ENCODE data around the gene FAT1.
A peak's percentile ranks its signal among the peaks of the same experiment; 100 is the strongest.

FAT1 gene

GRCh38 chr4:186604124-186604807, 119.4 kb downstream of the FAT1 start:
- no peak for DNase-seq

GRCh38 chr4:186602978-186603377, 120.7 kb downstream of the FAT1 start:
- no peak for DNase-seq

- DNase-seq: no peak
Observed at GRCh38 chr4:186599483-186599882, 124.2 kb downstream of the FAT1 start.

GRCh38 chr4:186598686-186599085, 125.0 kb downstream of the FAT1 start:
- no peak for DNase-seq

- no peak for DNase-seq
Observed at GRCh38 chr4:186596850-186597390, 126.7 kb downstream of the FAT1 start.

GRCh38 chr4:186596346-186596745, 127.3 kb downstream of the FAT1 start:
- no peak for DNase-seq

- DNase-seq: no peak
Observed at GRCh38 chr4:186593587-186593973, 130.1 kb downstream of the FAT1 start.

GRCh38 chr4:186592966-186593586, 130.6 kb downstream of the FAT1 start:
- DNase-seq: no peak

- DNase-seq: no peak
Observed at GRCh38 chr4:186592445-186592844, 131.2 kb downstream of the FAT1 start.

GRCh38 chr4:186591651-186592050, 132.0 kb downstream of the FAT1 start:
- DNase-seq: no peak

- DNase-seq: no peak
Observed at GRCh38 chr4:186588503-186588902, 135.2 kb downstream of the FAT1 start.

GRCh38 chr4:186587416-186588018, 136.1 kb downstream of the FAT1 start:
- DNase-seq: peak; percentile 8

- DNase-seq: no peak
Observed at GRCh38 chr4:186586205-186586604, 137.5 kb downstream of the FAT1 start.

GRCh38 chr4:186584912-186585311, 138.7 kb downstream of the FAT1 start:
- no peak for DNase-seq

- no peak for DNase-seq
Observed at GRCh38 chr4:186581421-186581820, 142.2 kb downstream of the FAT1 start.

- no peak for DNase-seq
Observed at GRCh38 chr4:186580669-186581068, 143.0 kb downstream of the FAT1 start.

- DNase-seq: no peak
Observed at GRCh38 chr4:186570193-186570996, 153.3 kb downstream of the FAT1 start.

GRCh38 chr4:186569533-186570192, 154.0 kb downstream of the FAT1 start:
- DNase-seq: no peak

- DNase-seq: no peak
Observed at GRCh38 chr4:186566068-186566467, 157.6 kb downstream of the FAT1 start.

GRCh38 chr4:186563761-186564160, 159.9 kb downstream of the FAT1 start:
- no peak for DNase-seq

- DNase-seq: no peak
Observed at GRCh38 chr4:186561748-186562147, 161.9 kb downstream of the FAT1 start.

- DNase-seq: no peak
Observed at GRCh38 chr4:186560647-186561046, 163.0 kb downstream of the FAT1 start.

GRCh38 chr4:186557486-186557885, 166.2 kb downstream of the FAT1 start:
- DNase-seq: no peak

Data from COR-L47 (cell line).